NCI-H1105 (cell line): ENCODE measurements around the gene ARHGEF16.

ENCODE experiments used
- DNase-seq: peaks from one replicate; lab custom pipeline; 2025; lab: John Stamatoyannopoulos, UW

The ARHGEF16 gene

GRCh38 chr1:3502641-3503524 is 48.4 kb downstream of the ARHGEF16 start:
- no peak for DNase-seq

GRCh38 chr1:3503525-3503886 is 49.0 kb downstream of the ARHGEF16 start:
- DNase-seq: no peak

GRCh38 chr1:3504151-3504821 is 49.8 kb downstream of the ARHGEF16 start:
- DNase-seq: no peak

GRCh38 chr1:3504822-3505153 is 50.3 kb downstream of the ARHGEF16 start:
- DNase-seq: no peak

- DNase-seq: no peak
Observed at GRCh38 chr1:3505161-3505560, 50.7 kb downstream of the ARHGEF16 start.

- no peak for DNase-seq
Observed at GRCh38 chr1:3506041-3506440, 51.6 kb downstream of the ARHGEF16 start.

GRCh38 chr1:3506943-3507342 is 52.5 kb downstream of the ARHGEF16 start:
- DNase-seq: no peak

GRCh38 chr1:3507636-3508275 is 53.3 kb downstream of the ARHGEF16 start:
- DNase-seq: no peak

- no peak for DNase-seq
Observed at GRCh38 chr1:3508757-3509415, 54.4 kb downstream of the ARHGEF16 start.

- no peak for DNase-seq
Observed at GRCh38 chr1:3509721-3510120, 55.3 kb downstream of the ARHGEF16 start.

- DNase-seq: no peak
Observed at GRCh38 chr1:3510136-3510955, 55.9 kb downstream of the ARHGEF16 start.

GRCh38 chr1:3510956-3511250 is 56.4 kb downstream of the ARHGEF16 start:
- no peak for DNase-seq

- no peak for DNase-seq
Observed at GRCh38 chr1:3511306-3511705, 56.8 kb downstream of the ARHGEF16 start.

GRCh38 chr1:3511856-3512255 is 57.4 kb downstream of the ARHGEF16 start:
- DNase-seq: no peak

GRCh38 chr1:3514404-3514803 is 59.9 kb downstream of the ARHGEF16 start:
- DNase-seq: no peak

- DNase-seq: no peak
Observed at GRCh38 chr1:3515272-3515671, 60.8 kb downstream of the ARHGEF16 start.

GRCh38 chr1:3515774-3516480 is 61.5 kb downstream of the ARHGEF16 start:
- DNase-seq: no peak

- DNase-seq: no peak
Observed at GRCh38 chr1:3516481-3516869, 62.0 kb downstream of the ARHGEF16 start.

- no peak for DNase-seq
Observed at GRCh38 chr1:3516911-3517675, 62.6 kb downstream of the ARHGEF16 start.

GRCh38 chr1:3518256-3518655 is 63.8 kb downstream of the ARHGEF16 start:
- DNase-seq: no peak

- no peak for DNase-seq
Observed at GRCh38 chr1:3518756-3519155, 64.3 kb downstream of the ARHGEF16 start.
